T-helper 1 cell treated with Interleukin-12 subunit alpha and Interleukin-12 subunit beta and Interleukin-4 antibody, amounts not matched to agents 30 μg/mL and 1 μg/mL, for 36 hours (primary cell): ENCODE data around the gene RNF166.
A peak's percentile ranks its signal among the peaks of the same experiment; 100 is the strongest.
"Not testable (repeated sequence)": the region's sequence is repeated elsewhere in the genome, so short reads cannot be mapped to it uniquely, and the experiment has no call there.

Source experiments
- H3K27ac Mint-ChIP-seq: one replicate; pipeline ENCODE4 v1.8.0; 2021; ENCODE audit warnings: mild to moderate bottlenecking, mixed read lengths
- H3K27me3 Mint-ChIP-seq: one replicate; pipeline ENCODE4 v1.8.0; 2021; ENCODE audit warnings: low read depth, mixed read lengths
- H3K36me3 Mint-ChIP-seq: one replicate; pipeline ENCODE4 v1.8.0; 2021; ENCODE audit warnings: low read depth, mixed read lengths
- H3K4me1 Mint-ChIP-seq: one replicate; pipeline ENCODE4 v1.8.0; 2021; ENCODE audit warnings: low read depth, mixed read lengths
- H3K4me3 Mint-ChIP-seq: one replicate; pipeline ENCODE4 v1.8.0; 2021; ENCODE audit warnings: mild to moderate bottlenecking, moderate library complexity, mixed read lengths
- H3K9me3 Mint-ChIP-seq: one replicate; pipeline ENCODE4 v1.8.0; 2021; ENCODE audit warnings: mixed read lengths

RNF166 gene

DNA sequence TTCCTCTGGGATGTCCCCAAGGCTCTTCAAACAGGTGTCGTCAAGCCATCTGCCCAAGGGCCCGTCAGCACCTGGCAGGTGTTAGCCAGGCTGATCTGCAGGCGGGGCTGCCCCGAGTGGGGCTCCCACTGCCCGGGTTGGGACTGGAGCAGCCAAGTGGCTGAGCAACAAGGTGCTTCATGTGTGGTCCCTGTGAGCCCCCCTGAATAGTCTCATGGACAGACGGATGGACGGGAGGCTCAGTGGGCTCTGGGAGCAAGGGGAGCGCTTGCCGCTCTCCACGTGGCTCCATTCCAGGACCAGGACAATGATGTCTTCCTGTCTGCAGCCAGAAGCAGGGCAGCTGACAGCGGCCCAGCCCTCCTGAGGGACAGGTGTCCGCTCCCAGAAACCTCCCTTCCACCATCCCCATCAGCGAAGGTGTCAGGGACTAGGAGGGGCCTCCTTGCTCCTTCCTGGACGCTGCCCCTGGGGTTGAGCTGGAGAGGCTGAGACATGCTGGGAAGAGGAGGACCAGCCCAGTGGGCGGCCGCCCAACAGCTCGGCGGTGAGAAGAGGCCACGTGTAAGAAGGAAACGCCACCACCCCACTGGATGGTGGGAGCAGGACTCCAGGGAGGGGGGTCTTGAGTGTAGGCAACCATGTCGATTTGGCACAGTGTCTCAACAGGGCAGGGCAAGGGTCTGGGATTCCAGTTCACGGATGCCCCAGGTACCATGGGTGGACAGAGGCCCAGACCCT is 29.5 kb downstream of the RNF166 start:
- Mint-ChIP-seq H3K4me1 (peaks cover 9% of the 10 kb centered on the region), H3K27ac (no peak overlapping the region), H3K36me3 (peaks cover 5% of the 10 kb centered on the region), H3K27me3 (no peaks in the 10 kb centered on the region), H3K9me3 (no peaks in the 10 kb centered on the region), H3K4me3 (no peak overlapping the region)

GRCh38 chr16:88673716-88674379 is 32.4 kb downstream of the RNF166 start:
- Mint-ChIP-seq H3K4me1 (no peaks in the 10 kb centered on the region), H3K27me3 (no peaks in the 10 kb centered on the region), H3K4me3 (no peak overlapping the region), H3K27ac (no peak overlapping the region), H3K9me3 (no peaks in the 10 kb centered on the region), H3K36me3 (no peaks in the 10 kb centered on the region)

DNA sequence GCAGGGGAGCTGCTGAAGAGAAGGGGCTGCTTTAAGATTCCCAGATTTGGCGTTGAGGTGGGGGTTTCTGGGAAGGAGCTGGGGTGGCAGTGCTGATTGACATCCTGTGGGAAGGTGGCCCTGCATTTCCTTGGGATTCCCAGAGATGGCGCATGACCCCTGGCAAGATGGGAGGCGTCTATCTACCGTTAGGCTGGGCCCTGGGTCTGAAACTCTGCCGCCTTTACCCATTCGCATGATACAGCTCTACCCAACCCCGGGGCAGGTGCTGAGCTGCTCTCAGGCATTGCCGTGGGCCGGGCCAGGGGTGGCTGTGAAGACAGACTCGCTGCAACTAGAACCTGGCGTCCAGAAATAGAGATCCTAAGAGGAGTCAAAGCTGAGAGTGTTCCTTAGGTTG is 33.4 kb downstream of the RNF166 start:
- H3K27me3 Mint-ChIP-seq = no peaks in the 10 kb centered on the region
- no peak overlapping the region for H3K4me3 Mint-ChIP-seq
- H3K4me1 Mint-ChIP-seq = no peaks in the 10 kb centered on the region
- H3K27ac Mint-ChIP-seq = no peak overlapping the region
- H3K36me3 Mint-ChIP-seq = peaks cover 5% of the 10 kb centered on the region
- no peaks in the 10 kb centered on the region for H3K9me3 Mint-ChIP-seq

GRCh38 chr16:88671806-88672205 is 34.4 kb downstream of the RNF166 start:
- Mint-ChIP-seq H3K27me3 (no peaks in the 10 kb centered on the region), H3K4me1 (no peaks in the 10 kb centered on the region), H3K27ac (no peak overlapping the region), H3K36me3 (peaks cover 7% of the 10 kb centered on the region), H3K4me3 (no peak overlapping the region), H3K9me3 (no peaks in the 10 kb centered on the region)

GRCh38 chr16:88669980-88670379 is 36.2 kb downstream of the RNF166 start:
- no peak overlapping the region for H3K4me3 Mint-ChIP-seq
- no peak overlapping the region for H3K27ac Mint-ChIP-seq
- no peaks in the 10 kb centered on the region for H3K9me3 Mint-ChIP-seq

GRCh38 chr16:88669493-88669892 is 36.7 kb downstream of the RNF166 start:
- H3K4me3 Mint-ChIP-seq, H3K4me1 Mint-ChIP-seq, H3K9me3 Mint-ChIP-seq, H3K27me3 Mint-ChIP-seq, H3K36me3 Mint-ChIP-seq, H3K27ac Mint-ChIP-seq: not testable (repeated sequence)

More at GRCh38 chr16:88669980-88670379, 36.2 kb downstream of the RNF166 start:
- Mint-ChIP-seq H3K36me3 (peaks cover 7% of the 10 kb centered on the region), H3K4me1 (peaks cover 3% of the 10 kb centered on the region), H3K27me3 (no peaks in the 10 kb centered on the region)

DNA sequence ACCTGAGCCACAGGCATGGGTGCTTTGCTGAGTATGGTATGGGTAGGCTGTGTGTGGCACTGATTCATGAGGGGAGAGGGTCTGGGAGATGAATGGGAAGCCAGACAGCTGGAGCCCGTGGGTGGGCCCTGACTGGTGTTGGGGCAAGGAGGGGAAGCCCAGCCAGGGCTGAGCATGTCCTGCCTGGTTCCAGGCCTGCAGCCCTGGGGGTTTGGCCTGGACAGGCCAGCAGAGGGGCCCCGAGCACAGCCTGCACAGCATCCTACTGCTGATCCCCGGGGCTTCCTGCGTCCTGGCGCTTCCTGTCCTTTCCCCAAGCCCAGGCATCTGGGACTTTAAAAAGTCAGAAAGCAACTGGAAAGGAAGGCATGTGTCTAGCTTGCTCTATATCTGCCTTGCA is 38.7 kb downstream of the RNF166 start:
- Mint-ChIP-seq H3K9me3 (no peaks in the 10 kb centered on the region), H3K4me1 (peaks cover 10% of the 10 kb centered on the region), H3K27me3 (no peaks in the 10 kb centered on the region), H3K36me3 (peaks cover 7% of the 10 kb centered on the region), H3K27ac (no peak overlapping the region), H3K4me3 (no peak overlapping the region)

DNA sequence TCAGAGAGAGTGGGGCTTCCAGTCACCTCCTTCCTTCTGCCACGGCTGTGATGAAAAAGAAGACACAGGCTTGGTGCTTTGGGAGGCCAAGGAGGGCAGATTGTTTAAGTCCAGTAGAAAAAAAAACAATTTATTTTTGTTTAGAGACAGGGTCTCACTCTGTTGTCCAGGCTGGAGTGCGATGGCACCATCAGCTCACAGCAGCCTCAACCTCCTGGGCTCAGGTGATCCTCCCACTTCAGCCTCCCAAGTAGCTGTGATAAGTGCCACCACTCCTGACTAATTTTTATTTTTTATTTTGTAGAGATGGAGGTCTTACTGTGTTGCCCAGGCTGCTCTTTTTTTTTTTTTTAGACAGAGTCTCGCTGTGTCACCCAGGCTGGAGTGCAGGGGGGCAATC is 40.6 kb downstream of the RNF166 start:
- peaks cover 21% of the 10 kb centered on the region for H3K4me1 Mint-ChIP-seq
- no peak overlapping the region for H3K4me3 Mint-ChIP-seq
- H3K27me3 Mint-ChIP-seq = no peaks in the 10 kb centered on the region
- H3K36me3 Mint-ChIP-seq = peaks cover 12% of the 10 kb centered on the region
- H3K27ac Mint-ChIP-seq = no peak overlapping the region
- no peaks in the 10 kb centered on the region for H3K9me3 Mint-ChIP-seq

GRCh38 chr16:88665148-88665547 is 41.1 kb downstream of the RNF166 start:
- Mint-ChIP-seq H3K4me1 (peaks cover 21% of the 10 kb centered on the region), H3K4me3 (peak overlapping the region; percentile 32), H3K36me3 (peaks cover 12% of the 10 kb centered on the region), H3K27me3 (no peaks in the 10 kb centered on the region), H3K9me3 (no peaks in the 10 kb centered on the region), H3K27ac (peak overlapping the region; percentile 39)

GRCh38 chr16:88662843-88663606 is 43.2 kb downstream of the RNF166 start, which contains the start of gene MVD:
MVD (minus strand) TSS chr16:88663091; CDS start chr16:88663080, 11 bp downstream.
- Mint-ChIP-seq H3K27me3 (no peaks in the 10 kb centered on the region), H3K27ac (peak within 1 kb of the TSS; percentile 96), H3K9me3 (no peaks in the 10 kb centered on the region), H3K36me3 (peaks cover 7% of the 10 kb centered on the region), H3K4me1 (peaks cover 21% of the 10 kb centered on the region), H3K4me3 (peak within 1 kb of the TSS; percentile 96)

GRCh38 chr16:88662222-88662842 is 43.9 kb downstream of the RNF166 start:
- Mint-ChIP-seq H3K27me3 (no peaks in the 10 kb centered on the region), H3K4me3 (peak overlapping the region; percentile 96), H3K4me1 (peaks cover 21% of the 10 kb centered on the region), H3K9me3 (no peaks in the 10 kb centered on the region), H3K27ac (peak overlapping the region; percentile 89), H3K36me3 (peaks cover 7% of the 10 kb centered on the region)

DNA sequence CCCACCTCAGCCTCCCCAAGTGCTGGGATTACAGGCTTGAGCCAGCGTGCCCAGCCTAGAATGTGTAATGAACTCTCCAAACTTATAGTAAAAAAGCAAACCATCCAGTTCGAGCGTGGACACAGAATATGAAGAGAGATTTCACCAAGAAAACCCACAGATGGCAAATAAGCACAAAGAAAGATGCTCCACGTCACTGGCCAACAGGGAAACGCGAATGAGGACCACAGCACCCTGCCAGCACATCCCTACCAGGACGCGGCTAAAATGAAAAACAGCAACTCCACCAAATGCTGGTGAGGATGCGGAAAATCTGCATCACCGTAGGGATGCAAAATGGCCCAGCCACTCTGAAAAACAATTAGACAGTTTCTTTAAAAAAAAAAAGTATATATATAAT is 44.7 kb downstream of the RNF166 start:
- no peaks in the 10 kb centered on the region for H3K9me3 Mint-ChIP-seq
- no peak overlapping the region for H3K27ac Mint-ChIP-seq
- H3K36me3 Mint-ChIP-seq = peaks cover 5% of the 10 kb centered on the region
- H3K4me3 Mint-ChIP-seq = peak overlapping the region; percentile 73
- H3K4me1 Mint-ChIP-seq = peaks cover 21% of the 10 kb centered on the region
- no peaks in the 10 kb centered on the region for H3K27me3 Mint-ChIP-seq

DNA sequence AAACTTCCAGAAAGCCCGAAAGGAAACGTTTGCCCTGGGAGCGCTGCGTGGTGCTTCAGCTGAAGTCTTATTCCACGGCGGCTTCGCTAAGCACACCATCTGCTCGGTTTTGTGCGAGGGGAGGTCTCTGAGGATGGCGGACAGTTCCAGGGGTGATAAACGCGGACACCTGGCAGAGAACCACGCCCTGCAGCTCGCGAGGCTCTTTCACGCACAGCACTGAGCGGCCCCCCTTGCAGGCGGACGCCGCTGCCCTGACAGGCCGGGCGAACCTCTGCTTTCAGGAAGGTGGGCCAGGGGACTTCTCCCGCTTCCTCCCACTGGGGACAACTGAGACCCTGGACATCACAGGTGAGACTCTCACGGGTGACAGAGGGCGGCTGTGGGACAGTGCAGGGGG is 47.0 kb downstream of the RNF166 start:
- Mint-ChIP-seq H3K9me3 (no peaks in the 10 kb centered on the region), H3K4me3 (no peak overlapping the region), H3K4me1 (peaks cover 14% of the 10 kb centered on the region), H3K27me3 (no peaks in the 10 kb centered on the region), H3K36me3 (peaks cover 10% of the 10 kb centered on the region), H3K27ac (no peak overlapping the region)

DNA sequence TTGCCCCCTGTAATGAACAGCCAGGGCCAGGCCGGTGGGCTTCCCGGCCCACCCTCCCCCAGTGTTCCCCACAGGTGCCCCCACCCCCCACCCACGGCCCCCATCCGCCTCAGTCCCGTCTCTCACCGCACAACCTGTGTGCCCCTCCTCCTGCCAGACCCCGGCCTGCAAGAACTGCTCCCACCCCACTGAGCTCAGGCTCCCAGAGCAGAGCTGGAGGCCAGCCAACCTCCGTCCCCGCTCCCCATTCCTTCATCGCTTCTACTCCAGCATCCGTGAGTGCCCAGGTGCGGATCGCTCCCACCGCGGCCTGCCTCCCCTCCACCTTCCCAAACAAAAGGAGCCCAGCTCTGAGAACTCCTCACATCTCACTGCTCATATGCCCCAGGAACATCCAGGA is 47.5 kb downstream of the RNF166 start:
- Mint-ChIP-seq H3K9me3 (no peaks in the 10 kb centered on the region), H3K27me3 (no peaks in the 10 kb centered on the region), H3K4me3 (no peak overlapping the region), H3K4me1 (peaks cover 12% of the 10 kb centered on the region), H3K36me3 (peaks cover 10% of the 10 kb centered on the region), H3K27ac (no peak overlapping the region)
